ENCODE measurements around the gene FAM107B. TPM values are rescaled to one million over a fixed set of nuclear protein-coding genes. Genes with fewer than 3 reads are reported as not detected.
A peak's percentile ranks its signal among the peaks of the same experiment; 100 is the strongest.
"Not testable (repeated sequence)": the region's sequence is repeated elsewhere in the genome, so short reads cannot be mapped to it uniquely, and the experiment has no call there.

The FAM107B gene
- total RNA-seq, 1 experiment from 2014 or later = 14.3 TPM

DNA sequence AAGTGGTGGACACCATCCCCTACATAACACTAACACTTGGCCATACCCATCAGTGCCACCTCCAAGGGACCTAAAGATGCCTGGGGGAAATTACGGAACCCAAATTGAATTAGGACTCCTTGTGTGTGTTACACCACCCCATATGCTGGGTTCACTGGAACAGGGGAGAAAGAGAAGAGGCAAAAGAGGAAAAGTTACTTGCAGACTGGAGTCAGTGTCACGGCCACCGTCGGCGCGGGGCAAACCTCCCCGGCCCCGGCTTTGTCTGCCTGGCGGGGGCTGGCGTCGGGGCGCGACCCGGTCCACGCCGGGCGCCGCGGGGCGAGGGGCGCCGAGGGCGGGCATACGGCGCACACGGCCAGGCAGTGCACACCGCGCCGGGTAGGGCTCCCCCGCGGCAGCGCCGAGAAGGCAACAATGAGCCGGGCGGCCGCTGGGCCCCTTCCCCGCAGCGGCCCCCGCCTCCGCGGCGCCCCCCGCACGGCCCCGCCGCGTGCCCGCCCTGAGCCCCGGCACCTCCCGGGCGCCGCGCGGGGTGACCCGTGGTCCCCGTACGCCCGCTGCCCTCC is 171.1 kb downstream of the FAM107B start:
- DNase-seq (ENCODE audit: low read depth) = no peak

DNA sequence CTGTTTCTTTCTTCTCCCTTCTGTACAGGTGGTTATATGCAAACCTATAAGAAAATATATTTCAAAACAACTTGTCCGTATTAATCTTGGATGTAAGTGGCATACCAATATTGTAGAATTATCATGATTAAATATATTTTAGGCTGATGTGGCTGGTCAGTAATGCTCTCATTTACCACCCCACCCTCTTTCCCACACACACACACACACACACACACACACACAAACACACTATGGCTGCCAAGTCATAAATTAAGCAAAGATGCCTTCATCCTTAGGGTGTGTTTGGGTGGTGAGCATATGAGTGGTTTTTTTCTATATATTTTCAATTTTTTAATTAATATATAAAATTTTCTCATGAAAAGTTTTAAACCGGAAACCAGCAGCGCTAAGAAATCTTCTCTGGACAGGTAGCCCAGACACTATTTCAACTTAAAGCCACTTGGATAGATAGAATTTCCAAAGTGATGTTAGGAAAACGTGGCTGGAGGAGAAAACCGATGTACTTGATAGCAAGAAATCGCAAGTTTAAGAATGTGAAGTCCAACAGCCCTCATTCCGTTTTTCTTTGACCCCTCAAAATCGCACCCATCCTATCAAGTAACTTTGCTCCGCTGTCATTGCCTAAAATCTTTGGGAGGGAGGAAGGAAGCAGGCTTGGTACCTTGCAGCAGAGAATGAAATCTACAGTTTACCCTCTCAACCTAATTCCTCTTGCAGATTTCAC is 171.7 kb downstream of the FAM107B start:
- no peak for DNase-seq (ENCODE audit: low read depth)

DNA sequence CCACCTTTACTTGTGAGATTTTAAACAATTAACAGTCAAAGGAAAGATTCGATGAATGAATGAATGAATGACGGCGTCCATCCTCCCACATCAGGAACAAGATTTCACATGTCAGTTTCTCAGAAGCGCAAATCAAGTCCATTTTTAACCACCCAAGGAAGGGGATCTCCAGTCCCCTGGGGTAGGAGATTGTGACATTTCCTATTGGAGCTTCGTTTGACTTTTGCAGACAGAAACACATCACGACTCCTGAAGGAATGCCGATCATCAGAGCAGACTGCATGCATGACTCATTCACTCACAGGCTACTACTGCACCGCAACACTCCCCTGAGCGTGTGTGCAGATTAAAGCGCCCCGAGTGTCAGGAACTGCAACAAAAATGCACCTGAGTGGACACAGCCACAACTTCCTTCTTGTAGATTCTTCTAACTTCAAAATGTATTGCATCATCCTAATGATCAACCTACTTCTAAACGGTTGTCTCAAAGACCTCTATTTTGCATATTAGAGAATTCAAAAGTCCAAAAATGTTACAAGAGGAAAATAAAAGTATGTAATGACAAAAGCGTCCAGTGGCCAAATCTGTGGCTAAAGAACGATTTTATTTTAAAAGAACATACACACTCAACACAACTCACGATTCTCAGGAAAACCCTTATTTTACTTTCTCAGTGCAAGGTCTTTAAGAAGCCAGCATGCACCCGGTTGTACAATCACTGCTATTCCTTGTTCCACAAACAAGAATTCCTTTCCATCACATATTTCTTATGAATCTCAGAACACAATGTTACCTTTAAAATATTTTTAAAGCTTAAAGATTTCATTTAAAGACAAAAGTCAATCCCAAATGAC is 172.6 kb downstream of the FAM107B start:
- DNase-seq (ENCODE audit: low read depth) = peak; percentile 71

DNA sequence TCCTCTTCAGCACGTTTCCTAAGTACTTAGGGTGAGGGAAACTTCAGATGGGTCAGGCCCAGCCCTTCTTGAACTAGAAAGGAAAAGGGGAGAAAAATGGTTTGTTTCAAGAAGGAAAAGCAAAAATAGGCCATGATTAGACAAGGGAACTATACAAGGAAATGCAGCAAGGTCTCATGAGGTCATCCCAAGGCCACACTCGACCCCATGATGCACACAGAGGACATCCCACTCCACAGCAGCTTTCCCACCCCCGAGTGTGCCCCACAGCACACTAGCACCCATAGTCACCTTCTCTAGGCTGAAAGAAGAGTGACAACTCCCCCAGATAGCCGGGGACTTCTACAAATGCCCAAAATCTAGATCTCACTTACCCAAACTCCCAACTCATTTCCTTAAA is 173.4 kb downstream of the FAM107B start:
- no peak for DNase-seq (ENCODE audit: low read depth)

DNA sequence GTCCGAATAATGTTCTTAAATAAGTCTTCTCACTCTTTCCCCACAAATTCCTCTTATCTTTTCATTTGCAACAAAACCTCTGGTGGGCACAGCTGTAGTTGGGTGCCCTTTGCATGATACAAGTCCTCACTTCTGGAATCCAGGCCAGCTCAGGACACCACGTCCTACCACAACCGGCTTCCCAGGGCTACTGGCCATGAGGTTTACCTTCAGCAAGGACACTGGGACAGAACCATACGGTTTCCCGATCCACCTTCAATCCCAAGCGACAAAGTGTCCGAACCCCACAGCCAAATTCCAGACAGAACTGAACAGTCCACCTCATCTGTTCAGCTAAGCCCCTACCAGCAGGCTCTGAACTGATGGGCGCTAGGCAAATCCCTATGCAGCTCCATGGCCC is 174.6 kb downstream of the FAM107B start:
- DNase-seq (ENCODE audit: low read depth) = no peak

DNA sequence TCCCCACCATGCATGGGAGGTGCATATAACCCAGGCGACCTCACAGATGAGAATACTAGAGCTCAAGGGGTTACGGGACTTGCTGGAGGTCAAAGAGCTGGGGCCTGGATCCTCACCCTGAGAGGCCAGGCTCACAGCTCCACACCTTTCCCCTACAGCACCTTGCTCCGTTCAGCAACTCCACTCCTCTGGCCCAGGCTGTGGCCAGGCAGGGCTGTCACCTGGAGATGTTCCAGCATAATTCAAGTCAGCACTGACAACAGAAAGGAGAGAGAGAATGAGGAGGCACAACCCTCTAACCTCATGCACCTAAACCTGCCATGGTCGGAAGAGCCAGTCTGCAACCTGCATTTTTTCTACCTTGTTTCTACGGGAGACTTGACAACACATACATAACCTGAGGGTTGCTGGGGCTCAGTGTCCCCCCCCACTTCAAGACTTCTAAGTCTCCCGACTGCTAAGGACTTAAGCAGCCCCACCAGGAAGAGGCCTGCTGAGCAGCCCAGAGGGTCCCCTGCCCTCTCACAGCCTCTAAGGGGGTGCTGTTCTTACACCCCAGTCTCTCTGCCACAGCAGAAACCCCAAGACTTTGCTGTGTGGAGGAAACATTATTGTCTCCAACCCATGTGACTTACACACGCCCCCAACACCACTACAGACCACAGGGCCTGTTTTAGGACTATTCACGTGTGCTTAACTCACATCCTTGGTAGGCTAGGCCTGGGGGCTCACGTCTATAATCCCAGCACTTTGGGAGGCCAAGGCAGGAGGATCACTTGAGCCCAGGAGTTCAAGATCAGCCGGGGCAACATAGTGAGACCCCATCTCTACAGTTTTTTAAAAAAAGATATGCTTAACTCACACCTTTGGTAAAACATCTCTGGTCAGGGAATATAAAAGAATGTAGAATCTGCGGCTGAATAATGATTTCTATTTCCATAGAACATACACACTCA is 175.6 kb downstream of the FAM107B start:
- no peak for DNase-seq (ENCODE audit: low read depth)

DNA sequence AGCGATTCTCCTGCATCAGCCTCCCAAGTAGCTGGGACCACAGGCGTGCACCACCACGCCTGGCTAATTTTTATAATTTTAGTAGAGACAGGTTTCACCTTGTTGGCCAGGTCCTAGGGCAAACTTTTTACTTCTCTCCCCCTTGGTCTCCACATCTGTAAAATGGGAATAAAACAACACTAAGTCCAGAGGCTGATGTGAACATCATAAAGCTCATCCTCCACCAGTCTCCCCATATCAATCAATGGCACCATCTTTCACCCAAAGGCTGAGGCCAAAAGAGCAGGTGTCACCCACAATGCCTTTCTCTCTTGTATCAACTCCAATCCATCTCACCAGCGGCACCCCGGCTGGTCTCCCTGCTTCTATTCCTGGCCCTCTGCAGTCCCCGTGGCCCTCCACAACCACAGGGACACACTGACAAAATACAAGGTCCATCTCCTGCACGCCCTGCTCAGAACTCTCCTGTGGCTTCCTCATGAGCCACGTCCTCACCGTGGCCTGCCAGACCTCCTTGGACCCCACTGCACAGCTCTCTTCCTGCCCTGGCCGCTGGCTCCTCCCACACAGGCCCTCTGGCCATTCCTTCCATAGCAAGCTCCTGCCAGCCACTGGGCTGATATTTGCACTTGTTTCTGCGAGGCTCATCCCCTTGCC is 179.0 kb downstream of the FAM107B start:
- no peak for DNase-seq (ENCODE audit: low read depth)

DNA sequence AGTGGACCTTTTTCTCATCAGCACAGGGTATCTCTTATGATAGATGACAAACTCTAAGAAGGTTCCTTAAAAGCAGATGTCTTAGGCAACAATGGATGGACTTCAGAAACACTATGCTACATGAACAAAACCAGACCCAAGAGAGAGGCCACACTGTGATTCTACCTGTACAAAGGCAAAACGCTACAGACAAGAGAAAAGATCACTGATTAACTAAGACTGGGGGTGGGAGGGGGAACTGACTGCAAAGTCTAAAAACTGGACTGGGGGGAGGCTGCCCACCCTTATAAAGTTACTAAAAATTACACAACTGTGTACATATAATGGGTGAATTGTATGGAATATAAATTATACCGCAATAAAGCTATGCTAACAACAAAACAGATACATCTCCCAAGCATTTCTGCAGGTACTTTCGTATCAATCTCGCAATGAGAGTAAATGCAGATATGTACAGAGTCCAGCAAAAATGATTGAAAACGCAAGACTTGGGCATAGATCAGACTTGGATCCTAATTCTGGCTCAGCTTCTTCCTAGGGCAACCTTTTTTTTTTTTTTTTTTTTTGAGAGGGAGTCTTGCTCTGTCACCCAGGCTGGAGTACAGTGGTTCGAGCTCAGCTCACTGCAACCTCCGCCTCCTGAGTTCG is 179.7 kb downstream of the FAM107B start:
- DNase-seq (ENCODE audit: low read depth) = no peak

DNA sequence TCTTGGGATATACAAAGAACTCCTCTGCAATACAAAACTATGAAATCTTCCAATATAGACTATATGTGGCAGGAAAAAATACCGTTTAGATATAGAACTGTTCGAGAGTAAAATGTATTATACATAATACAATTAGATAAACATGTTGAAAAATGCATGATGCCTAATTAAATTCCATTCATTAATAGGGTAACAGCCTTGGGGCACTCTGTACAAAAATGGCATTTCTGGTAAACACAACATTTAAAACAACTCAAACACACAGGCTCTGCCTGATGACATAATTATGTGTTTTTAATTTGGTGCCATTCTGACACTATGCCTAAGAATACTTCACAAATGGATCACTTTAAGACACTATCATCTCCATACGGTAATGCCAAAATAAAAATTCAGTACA is 180.9 kb downstream of the FAM107B start:
- no peak for DNase-seq (ENCODE audit: low read depth)

DNA sequence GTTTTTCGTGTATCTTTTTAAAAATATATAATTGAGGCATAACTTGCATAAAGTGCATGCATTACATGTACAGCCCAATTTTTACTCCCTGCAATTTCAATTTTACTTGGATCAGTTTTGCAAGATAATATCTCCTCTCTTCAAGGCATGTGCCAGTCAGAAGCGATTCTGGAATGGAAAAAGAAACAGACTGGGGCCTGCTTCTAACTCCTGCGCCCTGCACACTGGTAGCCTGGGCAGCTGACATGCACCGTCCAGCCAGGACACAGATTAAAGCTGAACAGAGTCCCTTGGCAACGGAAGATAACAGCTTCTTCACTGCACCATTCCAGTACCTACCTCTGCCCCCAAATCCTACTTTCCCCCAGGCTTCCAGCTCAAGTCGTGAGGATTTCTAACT is 182.1 kb downstream of the FAM107B start:
- DNase-seq (ENCODE audit: low read depth) = no peak

DNA sequence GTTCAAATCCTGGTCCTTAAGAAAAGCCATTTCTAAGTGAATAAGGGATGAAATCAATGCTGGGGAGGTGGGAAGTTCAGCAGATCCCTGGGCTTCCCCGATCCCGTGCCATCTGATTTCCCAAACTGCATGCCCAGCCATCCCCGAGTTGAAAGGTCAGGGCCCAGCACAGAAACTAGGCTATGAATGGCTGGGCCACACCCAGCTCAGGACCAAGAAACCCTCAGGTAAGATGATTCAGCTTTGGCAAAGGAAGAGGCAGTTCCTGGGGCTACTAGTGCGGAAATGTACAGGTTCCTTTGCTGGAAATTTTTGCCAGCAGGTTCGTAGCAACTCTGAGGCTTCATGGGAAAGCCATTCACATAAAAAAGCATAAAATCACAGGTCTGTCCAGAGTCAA is 182.7 kb downstream of the FAM107B start:
- DNase-seq (ENCODE audit: low read depth) = no peak

DNA sequence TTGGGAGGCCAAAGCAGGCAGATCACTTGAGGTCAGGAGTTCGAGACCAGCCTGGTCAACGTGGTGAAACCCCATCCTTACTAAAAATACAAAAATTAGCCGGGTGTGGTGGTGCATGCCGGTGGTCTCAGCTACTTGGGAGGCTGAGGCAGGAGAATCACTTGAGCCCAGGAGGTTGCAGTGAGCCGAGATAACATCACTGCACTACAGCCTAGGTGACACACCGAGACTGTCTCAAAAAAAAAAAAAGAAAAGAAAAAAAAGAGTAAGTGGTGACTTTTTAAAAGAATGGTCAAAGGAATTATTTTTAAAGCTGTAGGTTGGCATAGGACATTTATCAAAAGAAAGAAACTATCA is 185.8 kb downstream of the FAM107B start:
- not testable (repeated sequence) for DNase-seq (ENCODE audit: low read depth)

DNA sequence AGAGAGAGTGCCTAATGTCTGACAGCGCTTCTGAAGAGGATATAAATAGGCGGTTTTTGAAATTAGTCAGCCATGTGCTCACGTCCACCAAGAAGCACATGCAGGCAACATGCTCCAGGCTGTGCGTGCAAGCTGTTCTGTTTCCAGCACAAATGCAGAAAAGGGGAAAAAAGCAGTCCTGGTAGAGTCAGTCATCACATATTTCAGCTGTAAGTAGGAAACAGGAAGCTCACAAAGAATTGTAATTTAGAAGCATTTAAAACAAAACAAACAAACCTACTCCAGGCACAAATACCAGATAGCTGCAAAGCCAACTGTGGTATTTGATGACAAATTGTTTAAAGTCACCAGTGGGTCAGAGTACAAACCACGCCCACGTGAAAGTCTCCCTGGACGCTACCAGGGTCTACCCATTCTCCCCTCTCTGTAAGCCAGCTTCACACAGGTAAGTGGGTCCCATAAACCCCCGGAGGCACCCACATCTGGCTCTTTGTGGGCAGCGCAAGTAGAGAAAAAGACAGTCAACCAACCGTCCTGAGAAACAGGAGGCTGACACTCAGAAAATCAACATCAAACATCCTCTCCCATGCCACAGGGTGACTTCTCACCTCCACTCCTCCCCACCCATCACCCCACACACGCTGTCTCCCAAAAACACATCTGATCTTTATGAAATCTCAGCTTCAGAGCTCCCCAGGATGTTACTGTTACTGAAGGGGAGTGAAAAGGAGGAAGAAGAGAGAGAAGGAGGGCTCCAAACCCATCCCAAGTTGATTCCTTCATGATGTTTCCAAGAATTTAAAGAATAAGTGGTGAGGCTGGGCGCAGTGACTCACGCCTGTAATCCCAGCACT is 186.4 kb downstream of the FAM107B start:
- peak; percentile 66 for DNase-seq (ENCODE audit: low read depth)

DNA sequence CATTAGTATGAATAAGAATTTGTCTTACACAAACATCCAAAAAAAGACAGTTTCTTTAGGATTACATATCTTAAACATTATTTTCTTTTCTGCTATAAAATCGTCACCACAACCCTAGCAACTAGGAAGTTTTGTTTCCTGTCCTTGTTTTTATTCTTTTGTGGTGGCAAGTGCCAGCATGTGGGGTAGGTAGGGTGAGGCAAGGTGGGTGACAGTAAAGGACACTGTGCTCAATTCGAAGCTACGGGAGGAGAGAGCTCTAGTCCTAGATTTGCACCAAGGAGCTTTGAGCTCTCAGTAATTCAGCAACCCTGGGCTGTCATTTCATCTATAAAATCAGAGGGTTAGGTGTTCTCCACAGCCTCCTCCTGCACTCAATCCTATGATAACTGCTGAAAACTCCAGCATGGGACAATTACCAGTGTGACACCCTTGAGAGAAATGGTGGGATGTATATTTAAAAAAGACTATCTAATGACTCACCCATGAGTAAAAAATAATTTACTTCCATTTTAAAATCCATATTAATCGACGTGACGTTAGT is 187.1 kb downstream of the FAM107B start:
- DNase-seq (ENCODE audit: low read depth) = no peak

DNA sequence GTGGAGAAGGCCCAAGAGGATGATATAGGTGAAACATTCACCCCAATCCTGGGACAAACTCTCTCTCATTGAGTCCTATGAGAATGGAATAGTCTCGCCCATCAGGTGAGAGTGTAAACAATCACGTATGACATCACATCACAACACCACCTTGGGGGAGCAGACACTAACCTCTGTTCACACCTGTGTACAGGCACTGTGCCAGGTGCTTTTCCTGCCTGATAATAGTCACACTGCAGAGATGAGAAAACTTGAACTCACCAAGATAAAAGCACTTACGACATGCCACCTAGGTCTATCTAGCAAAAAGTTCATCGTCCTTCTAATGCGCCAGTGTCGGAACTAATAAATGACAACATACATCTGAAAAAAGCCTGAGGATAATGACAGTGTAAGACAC is 187.8 kb downstream of the FAM107B start:
- no peak for DNase-seq (ENCODE audit: low read depth)

DNA sequence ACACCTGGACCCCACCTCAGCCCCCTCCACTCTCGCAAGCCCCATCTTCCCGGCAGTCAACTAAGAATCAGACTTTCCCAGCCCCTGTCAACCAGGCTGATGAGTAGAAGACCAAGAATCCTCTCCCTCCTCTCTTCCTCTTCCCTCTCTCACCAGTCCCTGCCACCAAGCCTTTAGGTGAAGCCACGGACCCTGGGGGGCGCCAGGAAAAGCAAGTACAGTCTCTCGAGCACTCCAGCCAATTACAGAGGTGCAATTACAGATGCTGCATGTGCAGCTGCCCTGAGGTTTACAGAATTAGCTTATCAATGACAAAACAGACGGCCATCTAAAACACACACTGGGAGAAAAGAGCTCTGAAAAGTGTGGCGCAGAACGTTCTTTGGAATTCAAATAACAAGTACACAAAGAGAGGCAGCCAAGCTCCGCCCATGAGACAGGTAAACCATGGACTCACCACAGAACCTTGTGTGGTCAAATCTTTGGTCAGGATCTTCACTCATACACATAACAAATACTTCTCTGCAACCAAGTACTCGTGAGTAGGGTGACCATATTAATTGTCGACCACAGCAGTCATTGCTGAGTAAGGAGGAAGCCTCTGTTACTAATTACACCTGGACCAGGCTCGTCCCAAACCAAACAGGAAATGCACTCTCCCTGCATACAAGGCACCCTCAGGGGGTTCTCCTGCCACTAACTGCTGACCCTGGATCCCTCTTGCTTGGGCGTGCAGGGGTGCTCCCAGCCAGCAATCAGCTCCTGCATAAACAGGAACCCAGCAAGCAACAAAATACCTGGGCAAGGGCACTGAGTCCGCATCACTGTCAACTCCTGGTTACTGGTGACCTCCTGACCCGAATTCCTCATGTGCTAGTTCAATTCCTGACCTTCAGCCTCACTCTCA is 189.2 kb downstream of the FAM107B start:
- DNase-seq (ENCODE audit: low read depth) = no peak

DNA sequence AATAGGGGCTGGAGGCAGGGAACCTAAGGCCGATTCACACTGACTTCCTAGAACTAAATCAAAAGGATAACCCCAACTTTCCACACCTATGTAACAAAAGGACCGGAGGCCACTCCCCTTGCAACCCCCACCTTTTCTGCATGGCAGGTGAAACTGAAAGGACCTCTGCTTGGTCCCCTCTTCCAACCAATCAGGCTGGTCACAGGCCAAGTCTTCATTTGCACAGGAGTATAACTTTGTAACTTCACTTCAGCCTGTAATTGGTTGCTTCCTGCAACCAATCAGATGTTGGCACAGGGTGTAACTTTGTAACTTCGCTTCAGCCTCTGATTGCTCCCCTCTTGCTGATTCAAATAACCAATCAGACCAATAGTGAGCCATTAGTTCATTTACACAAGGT is 190.0 kb downstream of the FAM107B start:
- DNase-seq (ENCODE audit: low read depth) = no peak

DNA sequence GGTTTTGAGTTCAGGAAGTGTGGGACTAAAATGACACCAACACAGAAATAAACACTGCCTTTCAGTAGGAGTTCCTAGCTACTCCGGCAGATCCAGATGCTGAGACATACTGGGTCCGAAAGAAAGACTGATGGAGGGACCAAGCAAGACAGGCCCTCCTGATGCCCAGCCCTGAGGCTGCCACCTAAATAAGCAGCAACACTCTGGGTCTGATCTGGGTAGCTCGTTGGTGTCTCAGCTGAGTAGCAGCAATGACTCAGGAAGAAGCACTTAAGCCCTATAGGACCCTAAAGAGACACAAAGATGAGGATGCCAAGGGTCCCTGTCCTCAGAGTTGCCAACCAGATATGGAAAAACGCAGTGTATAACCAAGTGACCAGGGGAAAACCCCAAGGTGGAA is 190.7 kb downstream of the FAM107B start:
- no peak for DNase-seq (ENCODE audit: low read depth)
